ENCODE results near the gene THOP1. TPM values are rescaled to one million over a fixed set of nuclear protein-coding genes. Genes with fewer than 3 reads are reported as not detected.

THOP1 gene
- total RNA-seq, 4 donors from 2014 or later = 31.6 to 55.0 (median 41.4) TPM

DNA sequence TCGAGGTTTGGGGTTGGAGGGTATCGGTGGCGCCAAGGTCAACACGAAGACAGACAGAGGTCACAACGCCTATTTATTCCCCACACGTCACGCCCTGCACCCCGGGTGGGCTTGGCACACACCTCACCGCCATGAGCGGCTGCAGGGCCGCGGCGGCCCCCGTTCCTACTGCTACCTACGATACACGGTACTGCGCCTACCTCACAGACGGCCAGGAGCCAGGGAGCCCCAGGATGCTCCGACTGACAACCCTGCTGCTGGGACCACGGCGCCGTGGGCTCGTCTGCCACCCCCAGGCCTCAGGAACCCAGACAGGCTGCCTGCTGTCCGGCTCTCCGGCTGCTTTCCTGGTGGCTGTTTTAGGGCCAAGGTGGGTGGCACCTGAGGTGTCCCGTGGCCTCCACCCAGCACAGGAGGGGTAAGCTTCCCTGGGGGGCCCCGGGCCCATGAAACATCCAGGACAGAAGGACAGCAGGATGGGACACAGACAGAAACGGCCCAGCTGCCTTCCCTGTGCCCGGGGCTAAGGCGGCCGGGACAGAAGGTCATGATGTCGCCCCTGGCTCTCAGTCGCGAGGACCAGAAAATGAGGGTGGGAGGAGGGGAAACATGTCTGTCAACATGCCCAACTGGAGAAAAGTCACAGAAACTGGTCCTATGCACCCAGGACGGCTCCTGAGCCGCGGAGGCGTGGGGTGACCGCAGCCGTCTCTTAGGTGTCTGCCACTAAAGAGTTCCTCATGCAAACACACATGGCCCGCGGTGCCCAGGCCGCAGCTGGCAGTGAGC, 30.4 kb upstream of the THOP1 start:
- no peak for DNase-seq (ENCODE audit: low spot score in 2 of 2)
- no peaks in the 10 kb centered on the region for H3K27me3 ChIP-seq
- H3K36me3 ChIP-seq = peaks cover 50% of the 10 kb centered on the region
- WGBS = 88% methylated on average over 21 of the region's 43 CpGs
- no peaks in the 10 kb centered on the region for H3K4me1 ChIP-seq
- H3K4me3 ChIP-seq = no peak overlapping the region
- no peaks in the 10 kb centered on the region for H3K9me3 ChIP-seq
- H3K27ac ChIP-seq = no peak overlapping the region
- no peak for TF ChIP-seq POLR2A (IDR thresholded peaks at IDR 0.05)
- TF ChIP-seq CTCF (IDR thresholded peaks at IDR 0.05) = no peak
- no peak for TF ChIP-seq POLR2AphosphoS5 (IDR thresholded peaks at IDR 0.05)
- TF ChIP-seq EP300 (IDR thresholded peaks at IDR 0.05) = no peak

DNA sequence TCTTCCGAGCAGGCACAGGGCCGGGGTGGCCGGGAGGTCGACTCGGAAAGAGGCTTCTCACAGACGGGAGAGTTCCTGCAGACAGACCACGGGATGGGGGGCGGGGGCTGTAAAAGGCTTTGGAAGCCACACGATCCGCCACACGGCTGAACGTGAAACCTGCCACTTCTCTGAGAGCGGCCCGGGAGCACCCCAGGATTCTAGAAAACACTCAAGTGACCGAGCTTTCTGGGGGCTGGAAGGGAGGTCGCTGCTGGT, 29.9 kb upstream of the THOP1 start:
- Histone ChIP-seq H3K9me3 (no peaks in the 10 kb centered on the region), H3K4me3 (no peak overlapping the region), H3K4me1 (no peaks in the 10 kb centered on the region), H3K27ac (no peak overlapping the region), H3K36me3 (peaks cover 50% of the 10 kb centered on the region), H3K27me3 (no peaks in the 10 kb centered on the region)
- TF ChIP-seq POLR2AphosphoS5 (IDR thresholded peaks at IDR 0.05) (no peak), EP300 (IDR thresholded peaks at IDR 0.05) (no peak), POLR2A (IDR thresholded peaks at IDR 0.05) (no peak), CTCF (IDR thresholded peaks at IDR 0.05) (no peak)
- WGBS = 93% methylated on average over 16 of the region's 16 CpGs
- DNase-seq (ENCODE audit: low spot score in 2 of 2) = no peak

GRCh38 chr19:2755811-2756210, 29.5 kb upstream of the THOP1 start:
- peaks cover 54% of the 10 kb centered on the region for H3K36me3 ChIP-seq

GRCh38 chr19:2756477-2756876, 28.8 kb upstream of the THOP1 start:
- TF ChIP-seq POLR2AphosphoS5 (IDR thresholded peaks at IDR 0.05) (no peak), CTCF (IDR thresholded peaks at IDR 0.05) (no peak), EP300 (IDR thresholded peaks at IDR 0.05) (no peak)
- no peak overlapping the region for H3K27ac ChIP-seq
- H3K4me1 ChIP-seq = no peaks in the 10 kb centered on the region
- peaks cover 61% of the 10 kb centered on the region for H3K36me3 ChIP-seq
- H3K9me3 ChIP-seq = no peaks in the 10 kb centered on the region
- DNase-seq (ENCODE audit: low spot score in 2 of 2) = no peak
- 90% methylated on average over 8 of the region's 8 CpGs for WGBS
- no peaks in the 10 kb centered on the region for H3K27me3 ChIP-seq
- no peak overlapping the region for H3K4me3 ChIP-seq

More at GRCh38 chr19:2755811-2756210, 29.5 kb upstream of the THOP1 start:
- Histone ChIP-seq H3K4me3 (no peak overlapping the region), H3K27ac (no peak overlapping the region), H3K4me1 (no peaks in the 10 kb centered on the region), H3K9me3 (no peaks in the 10 kb centered on the region), H3K27me3 (no peaks in the 10 kb centered on the region)
- no peak for DNase-seq (ENCODE audit: low spot score in 2 of 2)
- 90% methylated on average over 16 of the region's 16 CpGs for WGBS
- TF ChIP-seq POLR2A (IDR thresholded peaks at IDR 0.05) (no peak), CTCF (IDR thresholded peaks at IDR 0.05) (no peak), EP300 (IDR thresholded peaks at IDR 0.05) (no peak), POLR2AphosphoS5 (IDR thresholded peaks at IDR 0.05) (no peak)

DNA sequence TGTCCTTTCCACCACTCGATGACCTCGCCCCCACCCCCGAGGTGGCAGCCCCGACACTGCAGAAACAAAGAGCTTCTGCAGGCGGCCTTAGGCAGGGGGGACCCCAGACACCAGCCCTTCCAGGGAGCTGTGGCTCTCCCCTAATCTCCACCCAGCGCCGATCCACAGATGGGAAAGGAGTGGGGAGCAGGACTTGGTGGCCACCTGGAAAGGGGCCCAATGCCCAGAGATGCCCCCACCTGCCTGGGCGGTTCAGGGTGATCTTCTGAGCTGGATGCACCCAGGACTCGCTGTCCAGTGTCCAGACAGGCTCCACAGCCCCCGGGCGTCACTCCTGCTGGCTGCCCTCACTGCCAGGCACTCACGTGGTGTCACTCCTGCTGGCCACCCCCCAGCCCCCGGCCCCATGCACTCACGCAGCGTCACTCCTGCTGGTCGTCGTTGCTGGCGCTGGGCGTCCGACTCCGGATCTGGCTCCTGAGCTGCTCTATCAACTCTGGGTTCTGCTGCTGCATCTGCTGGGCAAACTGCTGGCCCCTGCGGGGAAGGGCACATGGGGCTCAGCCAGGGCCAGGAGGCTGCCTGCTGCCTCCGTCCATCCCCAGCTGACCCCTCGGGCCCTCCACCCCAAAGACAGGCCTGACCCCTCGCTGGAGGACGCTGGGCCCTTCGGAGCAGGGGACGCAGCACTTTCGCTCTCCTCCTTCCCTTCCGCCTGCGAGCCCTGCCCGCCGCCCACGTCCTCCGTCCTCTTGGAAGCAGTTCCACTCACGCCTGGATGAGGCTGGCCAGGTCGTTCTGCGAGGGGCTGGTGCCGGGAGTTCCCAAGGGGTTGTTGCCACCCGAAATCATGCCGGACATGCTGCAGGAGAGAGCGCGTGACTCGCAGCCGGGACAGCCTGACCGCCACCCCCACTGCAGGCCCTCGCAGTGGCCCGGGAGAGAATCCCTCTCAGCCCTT, 28.1 kb upstream of the THOP1 start:
- WGBS = 92% methylated on average over 33 of the region's 48 CpGs
- Histone ChIP-seq H3K36me3 (peaks cover 68% of the 10 kb centered on the region), H3K4me1 (no peaks in the 10 kb centered on the region), H3K27me3 (no peaks in the 10 kb centered on the region), H3K27ac (no peak overlapping the region), H3K4me3 (no peak overlapping the region), H3K9me3 (no peaks in the 10 kb centered on the region)
- DNase-seq (ENCODE audit: low spot score in 2 of 2) = no peak
- TF ChIP-seq POLR2A (IDR thresholded peaks at IDR 0.05) = no peak
- TF ChIP-seq POLR2AphosphoS5 (IDR thresholded peaks at IDR 0.05) = no peak
- no peak for TF ChIP-seq CTCF (IDR thresholded peaks at IDR 0.05)
- no peak for TF ChIP-seq EP300 (IDR thresholded peaks at IDR 0.05)
